Neural cell (in vitro differentiated cells): Measurements from ENCODE around the gene OVCA2. TPM values are rescaled to one million over a fixed set of nuclear protein-coding genes. Genes with fewer than 3 reads are reported as not detected.

Source experiments
- H2AFZ ChIP-seq: fragments of 200-600, 300-800 bp; sonication (generic), shearing (Covaris generic); 2 replicates; pipeline ENCODE4 v1.6.0; 2014; ENCODE audit warnings: low read depth, mild to moderate bottlenecking, antibody characterized with exemption, low read length, moderate library complexity
- H3F3A ChIP-seq: fragments of 200-600 bp; shearing (Covaris generic); 2 replicates; pipeline ENCODE4 v1.6.1; 2016; ENCODE audit warnings: mild to moderate bottlenecking, moderate library complexity, mixed read lengths, antibody characterized with exemption, low read length; ENCODE audit not compliant: insufficient read depth, poor library complexity, severe bottlenecking
- H3K27ac ChIP-seq: fragments of 200-600, 300-800 bp; sonication (generic), shearing (Covaris generic); 2 replicates; pipeline ENCODE4 v1.5.1; 2014; ENCODE audit warnings: mild to moderate bottlenecking, low read length, moderate library complexity
- H3K27me3 ChIP-seq: fragments of 300-800, 200-600 bp; sonication (generic), shearing (Covaris generic); 2 replicates; pipeline ENCODE4 v1.6.0; 2014; ENCODE audit warnings: mild to moderate bottlenecking, low read depth, low read length, moderate library complexity; ENCODE audit not compliant: insufficient read depth
- H3K36me3 ChIP-seq: fragments of 300-800, 200-600 bp; sonication (generic), shearing (Covaris generic); 2 replicates; pipeline ENCODE4 v1.5.1; 2014; ENCODE audit warnings: mild to moderate bottlenecking, antibody characterized with exemption, low read length, moderate library complexity; ENCODE audit not compliant: insufficient read depth
- H3K4me2 ChIP-seq: fragments of 300-800, 200-600 bp; sonication (generic), shearing (Covaris generic); 2 replicates; pipeline ENCODE4 v1.6.0; 2014; ENCODE audit warnings: mild to moderate bottlenecking, low read length
- H3K4me3 ChIP-seq: fragments of 300-800, 200-600 bp; sonication (generic), shearing (Covaris generic); 2 replicates; pipeline ENCODE4 v1.5.1; 2014; ENCODE audit warnings: mild to moderate bottlenecking, low read length, moderate library complexity
- H3K79me2 ChIP-seq: fragments of 200-600 bp; shearing (Covaris generic); replicated peaks from 2 replicates; pipeline ENCODE4 v1.6.0; 2014; ENCODE audit warnings: mild to moderate bottlenecking, low read length, moderate library complexity; ENCODE audit not compliant: insufficient read depth
- H3K9ac ChIP-seq: fragments of 300-800, 200-600 bp; sonication (generic), shearing (Covaris generic); 2 replicates; pipeline ENCODE4 v1.6.1; 2016; ENCODE audit warnings: mild to moderate bottlenecking, low read length, mixed read lengths
- H3K9me2 ChIP-seq: fragments of 200-600 bp; shearing (Covaris generic); 2 replicates; pipeline ENCODE4 v1.6.1; 2016; ENCODE audit warnings: mild to moderate bottlenecking, low read length, mixed read lengths; ENCODE audit not compliant: insufficient read depth
- H3K9me3 ChIP-seq: fragments of 200-600, 300-800 bp; sonication (generic), shearing (Covaris generic); 2 replicates; pipeline ENCODE4 v1.6.1; 2016; ENCODE audit warnings: mild to moderate bottlenecking, mixed run types, low read length, moderate library complexity, mixed read lengths
- H4K20me1 ChIP-seq: fragments of 200-600 bp; shearing (Covaris generic); 2 replicates; pipeline ENCODE4 v1.6.1; 2016; ENCODE audit warnings: mild to moderate bottlenecking, mixed run types; ENCODE audit not compliant: insufficient read depth
- CTCF ChIP-seq: fragments of 450-650 bp; IDR thresholded peaks from 2 replicates; pipeline ENCODE4 v1.5.1; 2014; ENCODE audit warnings: antibody characterized with exemption, mild to moderate bottlenecking, moderate library complexity; ENCODE audit not compliant: poor library complexity, severe bottlenecking
- EP300 ChIP-seq: fragments of 450-650 bp; conservative IDR thresholded peaks from 2 replicates; pipeline ENCODE4 v1.6.1; 2014; ENCODE audit warnings: antibody characterized with exemption, mild to moderate bottlenecking, moderate library complexity; ENCODE audit not compliant: poor library complexity, severe bottlenecking
- EZH2 ChIP-seq: fragments of 200-600, 300-800 bp; shearing (Covaris generic), sonication (generic); IDR thresholded peaks from 2 replicates; pipeline ENCODE4 v1.6.1; 2014; ENCODE audit warnings: antibody characterized with exemption, low read length, borderline replicate concordance, mild to moderate bottlenecking; ENCODE audit not compliant: insufficient read depth, poor library complexity, severe bottlenecking
- MXI1 ChIP-seq: fragments of 450-650 bp; conservative IDR thresholded peaks from 2 replicates; pipeline ENCODE4 v1.6.1; 2014; ENCODE audit warnings: antibody characterized with exemption, mild to moderate bottlenecking; ENCODE audit not compliant: poor library complexity, severe bottlenecking
- POLR2AphosphoS5 ChIP-seq: IDR thresholded peaks from 2 replicates; pipeline ENCODE4 v1.6.1; 2012
- RAD21 ChIP-seq: fragments of 450-650 bp; conservative IDR thresholded peaks from 2 replicates; pipeline ENCODE4 v1.6.1; 2014; ENCODE audit warnings: antibody characterized with exemption, mild to moderate bottlenecking, moderate library complexity
- REST ChIP-seq: IDR thresholded peaks from 2 replicates; pipeline ENCODE4 v1.6.1; 2012; ENCODE audit warnings: borderline replicate concordance
- SMC3 ChIP-seq: fragments of 450-650 bp; conservative IDR thresholded peaks from 2 replicates; pipeline ENCODE4 v1.6.1; 2014; ENCODE audit warnings: antibody characterized with exemption, mild to moderate bottlenecking, moderate library complexity; ENCODE audit not compliant: poor library complexity
- TAF1 ChIP-seq: IDR thresholded peaks from 2 replicates; pipeline ENCODE4 v1.6.1; 2012; ENCODE audit warnings: low read depth
- polyA plus RNA-seq: library from polyadenylated mRNA; depleted of rRNA; stranded (reverse); fragments of >200 nt; gene quantifications from 2 replicates; pipeline ENCODE4 v1.2.3, GENCODE V29; 2014

The OVCA2 gene
- polyA plus RNA-seq, 1 donor from 2014 or later: 54.4 TPM

- Histone ChIP-seq H3K79me2 (no peaks in the 10 kb centered on the region), H4K20me1 (no peaks in the 10 kb centered on the region), H3K4me3 (no peak overlapping the region), H3K27ac (no peak overlapping the region), H2AFZ (no peak overlapping the region), H3K27me3 (no peaks in the 10 kb centered on the region), H3K36me3 (no peaks in the 10 kb centered on the region), H3K9me3 (no peaks in the 10 kb centered on the region), H3K9me2 (no peaks in the 10 kb centered on the region), H3K9ac (no peak overlapping the region), H3F3A (no peaks in the 10 kb centered on the region), H3K4me2 (no peak overlapping the region)
- no peak for TF ChIP-seq CTCF
- TF ChIP-seq TAF1: no peak
- TF ChIP-seq MXI1: no peak
- no peak for TF ChIP-seq POLR2AphosphoS5
- no peak for TF ChIP-seq RAD21
- TF ChIP-seq REST: no peak
- TF ChIP-seq SMC3: no peak
- no peak for TF ChIP-seq EP300
- no peak for TF ChIP-seq EZH2
Observed at GRCh38 chr17:2071455-2072281, 29.8 kb downstream of the OVCA2 start.

- no peak overlapping the region for H3K27ac ChIP-seq
- H3K4me2 ChIP-seq: no peak overlapping the region
- H3K9me2 ChIP-seq: no peaks in the 10 kb centered on the region
- no peaks in the 10 kb centered on the region for H4K20me1 ChIP-seq
- H3K79me2 ChIP-seq: no peaks in the 10 kb centered on the region
- H3F3A ChIP-seq: no peaks in the 10 kb centered on the region
- H2AFZ ChIP-seq: no peak overlapping the region
- no peak overlapping the region for H3K9ac ChIP-seq
- H3K36me3 ChIP-seq: no peaks in the 10 kb centered on the region
- H3K9me3 ChIP-seq: no peaks in the 10 kb centered on the region
- no peak for TF ChIP-seq RAD21
- no peak for TF ChIP-seq EZH2
- no peak for TF ChIP-seq EP300
- TF ChIP-seq TAF1: no peak
- TF ChIP-seq MXI1: no peak
- no peak for TF ChIP-seq SMC3
- TF ChIP-seq POLR2AphosphoS5: no peak
- TF ChIP-seq REST: no peak
- no peak for TF ChIP-seq CTCF
- no peaks in the 10 kb centered on the region for H3K27me3 ChIP-seq
- H3K4me3 ChIP-seq: no peak overlapping the region
Observed at GRCh38 chr17:2074919-2075318, 33.1 kb downstream of the OVCA2 start.
